Left colon (tissue), 2 donors: ENCODE results near the gene ZNF224. TPM values are rescaled to one million over a fixed set of nuclear protein-coding genes. Genes with fewer than 3 reads are reported as not detected.
"Not testable (repeated sequence)": the region's sequence is repeated elsewhere in the genome, so short reads cannot be mapped to it uniquely, and the experiment has no call there.

Experiments used
- ATAC-seq: fragments of 200-7000 bp; cut with Tn5 transposase; one replicate; pipeline ENCODE4 v1.9.1; 2020; ENCODE audit warnings: mild to moderate bottlenecking, moderate library complexity
- DNase-seq, 2 donors: peaks; one replicate each; pipeline ENCODE4 v3.0.0-alpha.2; 2020
- intact Hi-C, 2 donors: fragments of 100-400 bp; cut with DNase I in 1 of 2; cut with micrococcal nuclease in 1 of 2; formaldehyde crosslinking; loops; one replicate each; pipeline versions ENCODE4 v1.11.2 to v1.14.0; 2022; cut with DNase I, micrococcal nuclease
- total RNA-seq, 2 donors: library from RNA; stranded (reverse); fragmentation: NEBNext Ultra II Directional; extraction: Animal tissue kit (Norgen Biotek cat#: 25700); gene quantifications; one replicate each; pipeline ENCODE4 v1.2.1, GENCODE V29; 2021
- donor health status: DM: no; HTN: no; CAD: no.
- donor health status: DM: yes; HTN: yes; CAD: no.

The ZNF224 gene
- total RNA-seq, 2 donors from 2014 or later: 22.3 to 25.8 TPM

- ATAC-seq: peak; percentile 98
- DNase-seq: peak; percentile 92 to 98
- intact Hi-C loops: no loop called here
These were observed 19.1 kb downstream of the ZNF224 start, which contains the start of gene ZNF225 for GRCh38 chr19:44113138-44113783. TSS of gene ZNF225 (plus strand) at chr19:44113399. CDS start at chr19:44115828, 2,429 bp downstream.

GRCh38 chr19:44113784-44114390 is 19.7 kb downstream of the ZNF224 start:
- intact Hi-C loops: no loop called here
- DNase-seq: peak in 1 of 2 donors; percentile 15
- ATAC-seq: no peak

DNA sequence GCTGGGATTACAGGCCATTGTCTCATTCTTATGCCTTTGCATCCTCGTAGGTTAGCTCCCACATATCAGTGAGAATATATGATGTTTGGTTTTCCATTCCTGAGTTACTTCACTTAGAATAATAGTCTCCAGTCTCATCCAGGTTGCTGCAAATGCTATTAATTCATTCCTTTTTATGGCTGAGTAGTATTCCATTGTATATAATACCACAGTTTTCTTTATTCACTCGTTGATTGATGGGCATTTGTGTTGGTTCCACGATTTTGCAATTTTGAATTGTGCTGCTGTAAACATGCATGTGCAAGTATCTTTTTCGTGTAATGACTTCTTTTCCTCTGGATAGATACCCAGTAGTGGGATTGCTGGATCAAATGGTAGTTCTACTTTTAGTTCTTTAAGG is 27.0 kb downstream of the ZNF224 start:
- intact Hi-C loops, DNase-seq: not testable (repeated sequence)

DNA sequence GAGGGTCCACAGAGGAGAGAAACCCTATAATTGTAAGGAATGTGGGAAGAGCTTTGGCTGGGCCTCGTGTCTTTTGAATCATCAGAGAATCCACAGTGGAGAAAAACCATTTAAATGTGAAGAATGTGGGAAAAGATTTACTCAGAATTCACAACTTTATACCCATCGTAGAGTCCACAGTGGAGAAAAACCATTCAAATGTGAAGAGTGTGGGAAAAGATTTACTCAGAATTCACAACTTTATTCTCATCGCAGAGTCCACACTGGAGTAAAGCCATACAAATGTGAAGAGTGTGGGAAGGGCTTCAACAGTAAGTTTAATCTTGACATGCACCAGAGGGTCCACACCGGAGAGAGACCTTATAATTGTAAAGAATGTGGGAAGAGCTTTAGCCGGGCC is 37.8 kb downstream of the ZNF224 start:
- intact Hi-C loops: no loop called here
- ATAC-seq (no peak), DNase-seq (no peak)

More for the DNA sequence above, 27.0 kb downstream of the ZNF224 start:
- not testable (repeated sequence) for ATAC-seq

GRCh38 chr19:44141191-44142058 is 47.3 kb downstream of the ZNF224 start, which contains the start of gene ZNF234:
TSS of gene ZNF234 (plus strand) at chr19:44141554. CDS start at chr19:44144633, 3,079 bp downstream.
- DNase-seq: peak; percentile 80 to 83
- ATAC-seq: peak; percentile 98
- intact Hi-C loops: no loop called here

- DNase-seq (peak in 1 of 2 donors; percentile 13), ATAC-seq (peak; percentile 28)
- intact Hi-C loops: no loop called here
These were observed 47.9 kb downstream of the ZNF224 start for GRCh38 chr19:44142059-44142433.

DNA sequence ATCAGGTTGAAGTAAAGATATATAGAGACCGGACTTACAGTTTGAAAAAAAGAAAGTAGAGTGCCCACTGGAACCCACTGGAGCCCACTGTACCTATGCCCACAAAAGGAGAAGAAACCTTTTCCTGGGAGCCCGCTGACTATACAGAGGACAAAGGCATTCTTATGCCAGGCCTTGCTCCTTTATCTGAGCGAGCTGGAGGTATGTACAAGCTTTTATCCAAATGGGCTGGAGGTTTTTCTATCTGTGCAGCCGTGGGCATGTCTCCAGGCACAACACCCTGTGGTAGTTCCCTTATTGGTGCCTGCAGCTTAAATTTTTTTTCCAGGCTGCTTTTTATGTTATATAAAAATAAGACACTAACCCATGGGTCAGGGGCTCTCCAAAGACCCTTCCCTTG is 55.6 kb downstream of the ZNF224 start:
- intact Hi-C loops: no loop called here
- ATAC-seq (no peak), DNase-seq (no peak)

DNA sequence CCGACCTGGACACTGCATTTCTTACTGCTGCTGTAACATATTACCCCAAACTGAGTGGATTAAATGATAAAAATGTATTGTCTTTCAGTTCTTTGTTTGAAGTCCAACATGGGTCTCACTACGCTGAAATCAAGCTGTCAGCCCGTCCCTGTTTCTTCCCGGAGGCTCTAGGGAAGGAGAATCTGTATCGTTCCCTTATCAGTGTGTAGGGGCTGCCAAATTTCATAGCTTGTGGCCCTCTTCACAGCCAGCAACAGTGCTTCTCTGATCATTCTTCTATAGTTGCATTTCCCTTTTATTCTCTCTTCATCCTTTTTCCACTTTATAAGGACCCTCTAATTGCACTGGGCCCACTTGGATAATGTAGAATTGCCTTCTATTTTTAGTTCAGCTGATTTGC is 57.3 kb downstream of the ZNF224 start:
- intact Hi-C loops: no loop called here
- no peak for ATAC-seq
- no peak for DNase-seq

DNA sequence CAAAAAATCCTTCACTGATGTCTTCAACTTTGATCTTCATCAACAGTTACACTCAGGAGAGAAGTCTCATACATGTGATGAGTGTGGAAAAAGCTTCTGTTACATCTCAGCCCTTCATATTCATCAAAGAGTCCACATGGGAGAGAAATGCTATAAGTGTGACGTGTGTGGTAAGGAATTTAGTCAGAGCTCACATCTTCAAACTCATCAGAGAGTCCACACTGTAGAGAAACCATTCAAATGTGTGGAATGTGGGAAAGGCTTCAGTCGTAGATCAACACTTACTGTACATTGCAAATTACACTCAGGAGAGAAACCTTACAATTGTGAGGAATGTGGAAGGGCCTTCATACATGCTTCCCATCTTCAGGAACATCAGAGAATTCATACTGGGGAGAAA is 62.3 kb downstream of the ZNF224 start:
- ATAC-seq (no peak), DNase-seq (no peak)
- intact Hi-C loops: no loop called here

Other genes starting within 250 kb of the ZNF224 start
- 1 to 10 TPM in 1 of 2 donors, under 1 TPM in 1; 0.92 to 1.3 TPM for gene ZNF404, start 210.4 kb upstream of the ZNF224 start, total RNA-seq
- gene ZNF45, start 159.1 kb upstream of the ZNF224 start, total RNA-seq: 1 to 10 TPM; 8.9 to 9.2 TPM
- 1 to 10 TPM; 1.4 to 2.1 TPM for gene ZNF221, start 143.1 kb upstream of the ZNF224 start, total RNA-seq
- 1 to 10 TPM; 6.9 to 7.1 TPM for gene ZNF155, start 110.2 kb upstream of the ZNF224 start, total RNA-seq
- 1 to 10 TPM; 3.3 to 3.9 TPM for gene ZNF230, start 91.4 kb upstream of the ZNF224 start, total RNA-seq
- 1 to 10 TPM; 1.8 to 2.7 TPM for gene ZNF222, start 69.0 kb upstream of the ZNF224 start, total RNA-seq
- 1 to 10 TPM; 5.0 to 8.4 TPM for gene ZNF223, start 42.3 kb upstream of the ZNF224 start, total RNA-seq
- 1 to 10 TPM; 1.6 to 2.1 TPM for gene ZNF284, start 22.2 kb upstream of the ZNF224 start, total RNA-seq
- gene ZNF225, start 19.0 kb downstream of the ZNF224 start, total RNA-seq: 1 to 10 TPM; 3.7 to 3.9 TPM
- gene ZNF234, start 47.2 kb downstream of the ZNF224 start, total RNA-seq: 1 to 10 TPM; 7.6 to 7.7 TPM
- gene ZNF226, start 70.7 kb downstream of the ZNF224 start, total RNA-seq: 10 to 100 TPM; 16.1 to 20.3 TPM
- 10 to 100 TPM; 10.1 to 13.5 TPM for gene ZNF227, start 118.2 kb downstream of the ZNF224 start, total RNA-seq
- 1 to 10 TPM; 1.5 to 1.7 TPM for gene ZNF233, start 165.5 kb downstream of the ZNF224 start, total RNA-seq
- 1 to 10 TPM; 4.9 to 6.7 TPM for gene ZNF235, start 210.7 kb downstream of the ZNF224 start, total RNA-seq